ENCODE results near the gene AMN1.
"Not testable (repeated sequence)": the region's sequence is repeated elsewhere in the genome, so short reads cannot be mapped to it uniquely, and the experiment has no call there.

Gene AMN1

DNA sequence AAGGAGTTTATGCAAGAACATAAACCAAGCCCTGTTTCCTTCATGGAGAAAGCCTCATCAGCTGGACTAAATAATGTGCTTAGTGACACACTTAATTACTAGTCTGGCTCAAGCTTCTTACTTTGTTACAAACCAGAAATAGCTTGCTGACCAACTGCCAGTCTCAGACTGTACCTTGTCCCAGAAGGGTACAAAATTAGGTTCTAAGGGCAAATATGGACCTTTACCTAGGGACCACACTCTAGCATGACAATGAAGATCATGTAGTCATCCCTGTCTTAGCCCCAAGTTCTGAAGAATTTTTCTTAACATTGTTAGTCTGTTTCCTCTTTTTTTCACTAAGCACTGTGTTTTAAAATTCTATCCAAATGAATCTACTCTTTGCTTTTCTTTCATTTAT lies 2.2 kb downstream of the AMN1 start:
- H3K4me3 ChIP-seq (replicated peaks; ENCODE audit: low read depth, low read length) = no peak overlapping the region
- DNase-seq (ENCODE audit: low read depth) = no peak
- TF ChIP-seq, protein P1, sequence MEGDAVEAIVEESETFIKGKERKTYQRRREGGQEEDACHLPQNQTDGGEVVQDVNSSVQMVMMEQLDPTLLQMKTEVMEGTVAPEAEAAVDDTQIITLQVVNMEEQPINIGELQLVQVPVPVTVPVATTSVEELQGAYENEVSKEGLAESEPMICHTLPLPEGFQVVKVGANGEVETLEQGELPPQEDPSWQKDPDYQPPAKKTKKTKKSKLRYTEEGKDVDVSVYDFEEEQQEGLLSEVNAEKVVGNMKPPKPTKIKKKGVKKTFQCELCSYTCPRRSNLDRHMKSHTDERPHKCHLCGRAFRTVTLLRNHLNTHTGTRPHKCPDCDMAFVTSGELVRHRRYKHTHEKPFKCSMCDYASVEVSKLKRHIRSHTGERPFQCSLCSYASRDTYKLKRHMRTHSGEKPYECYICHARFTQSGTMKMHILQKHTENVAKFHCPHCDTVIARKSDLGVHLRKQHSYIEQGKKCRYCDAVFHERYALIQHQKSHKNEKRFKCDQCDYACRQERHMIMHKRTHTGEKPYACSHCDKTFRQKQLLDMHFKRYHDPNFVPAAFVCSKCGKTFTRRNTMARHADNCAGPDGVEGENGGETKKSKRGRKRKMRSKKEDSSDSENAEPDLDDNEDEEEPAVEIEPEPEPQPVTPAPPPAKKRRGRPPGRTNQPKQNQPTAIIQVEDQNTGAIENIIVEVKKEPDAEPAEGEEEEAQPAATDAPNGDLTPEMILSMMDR (IDR thresholded peaks at IDR 0.05; ENCODE audit: low read length, missing control alignments) = no peak

DNA sequence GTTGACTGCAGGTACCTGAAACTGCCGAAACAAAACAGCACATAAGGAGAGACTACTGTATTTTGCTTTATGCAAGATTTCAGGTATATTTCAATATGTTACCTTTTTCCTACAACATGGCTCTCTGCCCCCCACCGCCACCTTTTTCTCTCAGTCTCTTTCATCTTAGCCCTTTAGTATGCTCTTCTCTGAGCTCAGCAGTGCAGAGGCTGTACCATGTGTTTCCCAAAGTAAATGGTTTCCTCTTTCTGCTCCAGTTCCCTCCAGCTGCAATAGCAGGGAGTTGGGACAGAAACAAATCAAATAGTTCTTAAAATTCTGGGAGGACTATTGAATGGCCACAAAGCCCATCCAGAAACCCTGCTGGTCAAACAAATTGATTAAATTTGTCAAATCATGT lies 4.3 kb downstream of the AMN1 start:
- TF ChIP-seq, protein P1 (IDR thresholded peaks at IDR 0.05; ENCODE audit: low read length, missing control alignments) = no peak
- H3K4me3 ChIP-seq (replicated peaks; ENCODE audit: low read depth, low read length) = no peak overlapping the region
- DNase-seq (ENCODE audit: low read depth) = no peak

DNA sequence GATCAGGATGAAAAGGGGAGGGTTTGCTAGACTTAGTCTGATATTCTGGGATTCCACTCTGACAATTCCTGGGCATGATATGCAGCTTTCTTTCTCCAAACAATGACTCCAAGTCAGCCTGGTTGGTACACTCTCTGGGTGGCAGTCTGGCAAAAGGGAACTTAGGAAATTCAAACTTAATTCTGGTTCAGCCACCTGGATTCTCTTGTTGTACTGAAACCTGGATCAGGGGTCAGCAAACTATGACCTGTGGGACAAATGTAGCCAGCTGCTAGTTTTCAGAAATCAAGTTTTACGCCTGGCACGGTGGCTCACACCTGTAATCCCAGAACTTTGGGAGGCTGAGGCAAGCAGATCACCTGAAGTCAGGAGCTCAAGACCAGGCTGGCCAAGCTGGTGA lies 6.2 kb downstream of the AMN1 start:
- no peak overlapping the region for H3K4me3 ChIP-seq (replicated peaks; ENCODE audit: low read depth, low read length)
- TF ChIP-seq, protein P1 (IDR thresholded peaks at IDR 0.05; ENCODE audit: low read length, missing control alignments) = no peak
- no peak for DNase-seq (ENCODE audit: low read depth)

DNA sequence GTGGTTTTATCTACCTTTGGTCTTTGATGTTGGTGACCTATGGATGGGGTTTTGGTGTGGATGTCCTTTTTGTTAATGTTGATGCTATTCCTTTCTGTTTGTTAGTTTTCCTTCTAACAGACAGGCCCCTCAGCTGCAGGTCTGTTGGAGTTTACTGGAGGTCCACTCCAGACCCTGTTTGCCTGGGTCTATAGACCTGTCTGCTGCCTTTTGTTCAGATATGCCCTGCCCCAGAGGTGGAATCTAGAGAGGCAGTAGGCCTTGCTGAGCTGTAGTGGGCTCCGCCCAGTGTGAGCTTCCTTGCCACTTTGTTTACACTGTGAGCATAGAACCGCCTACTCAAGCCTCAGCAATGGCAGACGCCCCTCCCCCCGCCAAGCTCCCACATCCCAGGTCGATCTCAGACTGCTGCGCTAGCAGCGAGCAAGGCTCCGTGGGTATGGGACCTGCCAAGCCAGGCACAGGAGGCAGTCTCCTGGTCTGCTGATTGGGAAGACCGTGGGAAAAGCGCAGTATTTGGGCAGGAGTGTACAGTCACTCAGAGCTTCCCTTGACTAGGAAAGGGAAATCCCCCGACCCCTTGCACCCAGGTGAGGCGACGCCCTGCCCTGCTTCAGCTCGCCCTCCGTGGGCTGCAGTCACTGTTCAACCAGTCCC lies 10.2 kb downstream of the AMN1 start:
- not testable (repeated sequence) for DNase-seq (ENCODE audit: low read depth); H3K4me3 ChIP-seq (replicated peaks; ENCODE audit: low read depth, low read length)

DNA sequence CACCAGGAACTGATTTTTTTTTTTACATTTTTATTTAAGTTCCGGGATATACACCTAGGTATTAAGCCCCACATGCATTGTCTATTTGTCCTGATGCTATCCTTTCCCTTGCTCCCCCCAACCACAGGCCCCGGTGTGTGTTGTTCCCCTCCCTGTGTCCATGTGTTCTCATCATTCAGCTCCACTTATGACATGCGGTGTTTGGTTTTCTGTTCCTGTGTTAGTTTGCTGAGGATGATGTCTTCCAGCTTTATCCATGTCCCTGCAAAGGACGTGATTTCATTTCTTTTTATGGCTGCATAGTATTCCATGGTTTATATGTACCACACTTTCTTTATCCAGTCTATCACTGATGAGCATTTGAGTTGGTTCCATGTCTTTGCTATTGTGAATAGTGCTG lies 11.8 kb downstream of the AMN1 start:
- H3K4me3 ChIP-seq (replicated peaks; ENCODE audit: low read depth, low read length); DNase-seq (ENCODE audit: low read depth): not testable (repeated sequence)

DNA sequence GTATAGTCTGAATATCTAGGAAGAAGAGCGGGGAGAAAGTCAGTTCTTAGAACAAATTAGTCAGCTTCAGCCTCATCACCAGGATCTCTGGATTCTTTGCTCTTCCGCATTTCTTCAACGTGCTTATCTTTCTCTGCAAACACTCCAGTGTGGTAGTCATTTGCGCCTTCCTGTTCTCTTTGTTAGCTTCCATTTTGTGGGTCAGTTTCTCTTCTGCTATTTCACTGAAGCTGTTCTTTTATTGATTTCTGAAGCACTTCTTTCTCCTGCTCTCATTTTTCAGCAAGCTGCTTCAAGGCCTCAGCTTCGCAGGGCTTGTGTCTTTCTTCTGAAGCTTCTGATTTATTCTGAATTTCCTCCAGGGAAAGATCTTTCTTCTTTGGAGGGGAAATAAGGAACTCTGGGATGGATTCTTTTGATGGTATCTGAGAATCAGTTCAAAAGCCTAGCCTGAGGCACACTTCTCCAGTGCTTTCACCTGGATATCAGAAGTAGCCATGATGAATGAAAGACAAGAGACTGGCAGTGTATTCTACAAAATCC lies 13.5 kb downstream of the AMN1 start:
- TF ChIP-seq, protein P1 (IDR thresholded peaks at IDR 0.05; ENCODE audit: low read length, missing control alignments) = no peak
- DNase-seq (ENCODE audit: low read depth) = peak; percentile 83
- no peak overlapping the region for H3K4me3 ChIP-seq (replicated peaks; ENCODE audit: low read depth, low read length)

DNA sequence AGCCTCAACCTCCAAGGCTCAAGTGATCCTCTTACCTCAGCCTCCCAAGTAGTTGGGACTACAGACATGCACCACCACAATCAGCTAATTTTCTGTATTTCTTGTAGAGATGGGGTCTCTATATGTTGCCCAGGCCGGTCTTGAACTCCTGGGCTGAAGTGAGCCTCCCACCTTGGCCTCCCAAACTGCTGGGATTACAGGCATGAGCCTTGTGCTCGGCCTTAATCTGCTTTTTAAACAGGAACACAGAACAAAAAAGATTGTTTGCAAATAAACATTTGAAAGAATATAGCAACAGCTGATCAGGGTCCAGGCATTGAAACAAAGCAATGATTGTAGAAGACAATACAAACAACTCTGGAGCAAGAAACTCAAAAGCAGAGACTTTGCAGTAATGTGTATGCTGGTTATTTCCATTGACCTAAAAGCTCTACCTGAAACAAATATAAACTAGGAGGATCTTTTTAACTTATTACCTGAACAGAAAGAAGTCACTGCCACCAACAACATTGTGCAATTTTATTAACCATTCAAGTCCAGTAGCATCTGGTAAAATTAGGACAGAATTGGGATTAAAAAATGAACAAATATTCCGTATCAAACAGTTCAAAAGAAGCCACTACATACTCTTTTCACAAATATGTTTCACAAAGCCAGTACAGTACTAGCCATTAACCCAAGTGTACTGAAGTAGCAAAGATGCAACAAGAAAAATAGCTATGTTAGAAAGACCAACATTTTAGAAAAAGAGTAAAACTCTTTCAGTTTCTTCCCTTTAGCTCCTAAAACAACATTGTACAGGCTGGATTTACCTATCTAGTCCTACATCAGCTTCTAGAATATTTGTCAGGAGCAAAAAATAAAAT lies 14.2 kb downstream of the AMN1 start:
- H3K4me3 ChIP-seq (replicated peaks; ENCODE audit: low read depth, low read length) = no peak overlapping the region
- DNase-seq (ENCODE audit: low read depth) = no peak
- TF ChIP-seq, protein P1 (IDR thresholded peaks at IDR 0.05; ENCODE audit: low read length, missing control alignments) = no peak
